H1 (cell line): Measurements from ENCODE around the gene HIVEP3. TPM values are rescaled to one million over a fixed set of nuclear protein-coding genes. Genes with fewer than 3 reads are reported as not detected.
A peak's percentile ranks its signal among the peaks of the same experiment; 100 is the strongest.

ENCODE experiments used
- CTCF ChIA-PET: fragments of 300-600 bp; sonication (Branson Sonifier 250); formaldehyde crosslinking; loops from one replicate; lab custom pipeline; 2021; ENCODE audit not compliant: partially characterized antibody; lab: Charles Lee
- POLR2A ChIA-PET: fragments of 300-600 bp; sonication (Branson Sonifier 250); formaldehyde crosslinking; loops from one replicate; lab custom pipeline; 2021; ENCODE audit warnings: inconsistent platforms; ENCODE audit not compliant: partially characterized antibody; lab: Charles Lee
- DNase-seq, 2 experiments: peaks; one replicate each; pipeline versions ENCODE4 v3.0.0 to v3.0.0-alpha.2; 2010 to 2022; ENCODE audit warnings: low spot score in 2 of 2, low read depth in 1 of 2, mixed read lengths in 1 of 2
- FAIRE-seq: peaks from 2 replicates; lab custom pipeline; 2011; peaks lifted over from hg19 to GRCh38; lab: Jason Lieb, UNC
- H2AFZ ChIP-seq: 2 replicates; pipeline ENCODE4 v1.8.1; 2012; ENCODE audit warnings: low read length, inconsistent platforms
- H2AK5ac ChIP-seq: 2 replicates; pipeline ENCODE4 v1.6.1; 2013; ENCODE audit warnings: low read depth, low read length
- H2BK120ac ChIP-seq: replicated peaks from 2 replicates; pipeline ENCODE3; 2013; ENCODE audit warnings: low read depth, low read length, inconsistent platforms
- H2BK12ac ChIP-seq: 2 replicates; pipeline ENCODE4 v1.6.1; 2013; ENCODE audit warnings: low read depth, low read length
- H2BK15ac ChIP-seq: 2 replicates; pipeline ENCODE4 v1.6.1; 2013; ENCODE audit warnings: low read length
- H2BK20ac ChIP-seq: 2 replicates; pipeline ENCODE4 v1.6.1; 2013; ENCODE audit warnings: low read length
- H2BK5ac ChIP-seq: 2 replicates; pipeline ENCODE4 v1.6.1; 2013; ENCODE audit warnings: low read depth, low read length
- H3K14ac ChIP-seq: 2 replicates; pipeline ENCODE4 v1.6.1; 2013; ENCODE audit warnings: inconsistent platforms; ENCODE audit not compliant: insufficient read length
- H3K18ac ChIP-seq: 2 replicates; pipeline ENCODE4 v1.6.1; 2013; ENCODE audit warnings: low read length; ENCODE audit errors: extremely low read depth
- H3K23ac ChIP-seq: 2 replicates; pipeline ENCODE4 v1.6.1; 2013; ENCODE audit warnings: inconsistent platforms; ENCODE audit not compliant: insufficient read length
- H3K23me2 ChIP-seq: 2 replicates; pipeline ENCODE4 v1.6.1; 2013; ENCODE audit warnings: low read depth, low read length
- H3K27ac ChIP-seq: 2 replicates; pipeline ENCODE4 v1.6.1; 2011; ENCODE audit warnings: low read depth, low read length, inconsistent platforms
- H3K27me3 ChIP-seq, 4 experiments: replicated peaks in 1 of 4; 1 replicate in 1 of 4; 2 replicates in 3 of 4; pipeline versions ENCODE4 v1.6.1 to v1.8.1; 2011 to 2013; ENCODE audit warnings: low read length in 3 of 4, mild to moderate bottlenecking in 3 of 4, inconsistent platforms in 2 of 4, mixed read lengths in 2 of 4, moderate library complexity in 1 of 4; ENCODE audit not compliant: control insufficient read depth in 3 of 4, insufficient read depth in 3 of 4; ENCODE audit errors: extremely low read depth in 1 of 4
- H3K36me3 ChIP-seq, 4 experiments: 2 replicates each; pipeline versions ENCODE4 v1.6.1 to v1.8.1; 2011 to 2013; ENCODE audit warnings: mild to moderate bottlenecking in 4 of 4, low read length in 3 of 4, moderate library complexity in 2 of 4, control low read depth in 1 of 4, inconsistent platforms in 1 of 4; ENCODE audit not compliant: insufficient read depth in 4 of 4, control insufficient read depth in 2 of 4
- H3K4ac ChIP-seq: replicated peaks from 2 replicates; pipeline ENCODE3; 2013; ENCODE audit warnings: low read length, low read depth, mixed read lengths, inconsistent platforms; ENCODE audit not compliant: insufficient read length
- H3K4me1 ChIP-seq, 4 experiments: replicated peaks in 1 of 4; 1 replicate in 1 of 4; 2 replicates in 3 of 4; pipeline versions ENCODE4 v1.6.1 to v1.8.1; 2011 to 2013; ENCODE audit warnings: low read length in 3 of 4, inconsistent platforms in 2 of 4, mixed read lengths in 1 of 4; ENCODE audit not compliant: insufficient read depth in 4 of 4, control insufficient read depth in 3 of 4
- H3K4me2 ChIP-seq, 2 experiments: 2 replicates each; pipeline versions ENCODE4 v1.6.1 to v1.8.1; 2011 to 2013; ENCODE audit warnings: low read depth in 2 of 2, low read length in 2 of 2, control low read depth in 1 of 2, inconsistent platforms in 1 of 2, mild to moderate bottlenecking in 1 of 2; ENCODE audit not compliant: insufficient read depth in 1 of 2
- H3K4me3 ChIP-seq, 4 experiments: fragments of 200-600, 300-600 bp in 1 of 4; sonication (generic), shearing (Covaris generic), sonication (Bioruptor Twin) in 1 of 4; 2 replicates each; pipeline versions ENCODE4 v1.5.1 to v1.8.1; 2011 to 2016; ENCODE audit warnings: low read length in 4 of 4, low read depth in 3 of 4, control low read depth in 2 of 4, inconsistent platforms in 2 of 4, mild to moderate bottlenecking in 2 of 4, mixed read lengths in 1 of 4, moderate library complexity in 1 of 4; ENCODE audit not compliant: insufficient read depth in 2 of 4; ENCODE audit errors: extremely low read depth in 1 of 4
- H3K56ac ChIP-seq: replicated peaks from 2 replicates; pipeline ENCODE3; 2013; ENCODE audit warnings: low read depth, mild to moderate bottlenecking, mixed read lengths, low read length, inconsistent platforms; ENCODE audit not compliant: insufficient read length
- H3K79me1 ChIP-seq: 2 replicates; pipeline ENCODE4 v1.6.1; 2013; ENCODE audit warnings: low read depth, low read length, control low read depth
- H3K79me2 ChIP-seq, 2 experiments: 2 replicates each; pipeline versions ENCODE4 v1.6.1 to v1.8.1; 2012 to 2013; ENCODE audit warnings: low read length in 2 of 2, mild to moderate bottlenecking in 2 of 2, inconsistent platforms in 1 of 2; ENCODE audit not compliant: insufficient read depth in 2 of 2, control insufficient read depth in 1 of 2
- H3K9ac ChIP-seq, 4 experiments: replicated peaks in 1 of 4; 1 replicate in 1 of 4; 2 replicates in 3 of 4; pipeline versions ENCODE4 v1.6.1 to v1.8.1; 2011 to 2013; ENCODE audit warnings: low read depth in 3 of 4, low read length in 3 of 4, control low read depth in 2 of 4, mild to moderate bottlenecking in 2 of 4, moderate library complexity in 2 of 4, inconsistent platforms in 1 of 4; ENCODE audit errors: extremely low read depth in 1 of 4
- H3K9me3 ChIP-seq, 2 experiments: 2 replicates each; pipeline versions ENCODE4 v1.6.1 to v1.8.1; 2012 to 2013; ENCODE audit warnings: mild to moderate bottlenecking in 2 of 2, moderate library complexity in 2 of 2, control low read depth in 1 of 2, inconsistent platforms in 1 of 2, low read depth in 1 of 2, low read length in 1 of 2, mixed read lengths in 1 of 2; ENCODE audit not compliant: insufficient read depth in 2 of 2
- H4K20me1 ChIP-seq, 2 experiments: replicated peaks in 1 of 2; 2 replicates each; pipeline versions ENCODE3 to v1.8.1; 2011 to 2013; ENCODE audit warnings: inconsistent platforms in 2 of 2, low read length in 2 of 2, mild to moderate bottlenecking in 1 of 2; ENCODE audit not compliant: insufficient read depth in 2 of 2, control insufficient read depth in 1 of 2
- H4K5ac ChIP-seq: 2 replicates; pipeline ENCODE4 v1.6.1; 2013; ENCODE audit warnings: low read length, low read depth, mixed read lengths, inconsistent platforms; ENCODE audit not compliant: insufficient read length
- H4K8ac ChIP-seq: 2 replicates; pipeline ENCODE4 v1.8.0; 2013; ENCODE audit warnings: mild to moderate bottlenecking, moderate library complexity, low read length, inconsistent platforms; ENCODE audit not compliant: insufficient read depth; ENCODE audit errors: extremely low read depth
- H4K91ac ChIP-seq: replicated peaks from 2 replicates; pipeline ENCODE3; 2013; ENCODE audit warnings: low read length, mixed read lengths, inconsistent platforms; ENCODE audit not compliant: insufficient read length
- BCL11A ChIP-seq, 2 experiments: IDR thresholded peaks; one replicate each; pipeline ENCODE4 v1.6.1; 2011; ENCODE audit warnings: low read depth in 2 of 2, low read length in 2 of 2, mild to moderate bottlenecking in 2 of 2
- EZH2 ChIP-seq: fragments of 200-600 bp; sonication (generic); IDR thresholded peaks from 2 replicates; pipeline ENCODE4 v1.7.1; 2012; ENCODE audit warnings: low read depth, mild to moderate bottlenecking, moderate library complexity, low read length, inconsistent platforms; ENCODE audit not compliant: severe bottlenecking
- KDM1A ChIP-seq: fragments of 200-600, 300-600 bp; sonication (generic); IDR thresholded peaks from 2 replicates; pipeline ENCODE4 v1.7.1; 2016; ENCODE audit warnings: mild to moderate bottlenecking, low read length, borderline replicate concordance
- MAX ChIP-seq: IDR thresholded peaks from 2 replicates; pipeline ENCODE4 v1.6.1; 2012; ENCODE audit warnings: inconsistent platforms
- PHF8 ChIP-seq: fragments of 200-600 bp; sonication (generic); conservative IDR thresholded peaks from 2 replicates; pipeline ENCODE4 v1.7.1; 2012; ENCODE audit warnings: low read depth, mild to moderate bottlenecking, inconsistent platforms, low read length, moderate library complexity
- RAD21 ChIP-seq, 2 experiments: IDR thresholded peaks in 1 of 2; conservative IDR thresholded peaks in 1 of 2; 2 replicates each; pipeline ENCODE4 v1.6.1; 2011; ENCODE audit warnings: low read depth in 2 of 2, low read length in 2 of 2, improper control_type of control experiment in 1 of 2, inconsistent platforms in 1 of 2, mild to moderate bottlenecking in 1 of 2, moderate library complexity in 1 of 2
- SRF ChIP-seq: IDR thresholded peaks from 2 replicates; pipeline ENCODE4 v1.6.1; 2011; ENCODE audit warnings: mild to moderate bottlenecking, low read depth, low read length, moderate library complexity
- TAF1 ChIP-seq: IDR thresholded peaks from 2 replicates; pipeline ENCODE4 v1.6.1; 2011; ENCODE audit warnings: mild to moderate bottlenecking, low read depth, low read length
- TAF7 ChIP-seq: optimal IDR thresholded peaks from 2 replicates; pipeline ENCODE3; 2011; ENCODE audit warnings: low read depth, mild to moderate bottlenecking, inconsistent platforms, low read length, moderate library complexity, borderline replicate concordance
- TBP ChIP-seq: IDR thresholded peaks from 2 replicates; pipeline ENCODE4 v1.6.1; 2011; ENCODE audit warnings: low read depth, low read length, improper control_type of control experiment
- YY1 ChIP-seq: IDR thresholded peaks from 2 replicates; pipeline ENCODE4 v1.6.1; 2011; ENCODE audit warnings: low read depth, mild to moderate bottlenecking, low read length
- WGBS, 2 experiments: shearing (Covaris generic) in 1 of 2; methylation state at CpG; one replicate each; pipeline versions ENCODE4 v1.1.6 to v1.1.7; 2013 to 2015; ENCODE audit warnings: low lambda C conversion rate in 2 of 2, mixed read lengths in 2 of 2, inconsistent platforms in 1 of 2, low coverage in 1 of 2, missing lambda C conversion rate in 1 of 2; ENCODE audit not compliant: insufficient replicate concordance in 2 of 2, insufficient coverage in 1 of 2, insufficient read length in 1 of 2; ENCODE audit errors: extremely low coverage in 1 of 2, missing lambda C conversion rate in 1 of 2; 5-methylcytosine and 5-hydroxymethylcytosine counted together
- polyA plus RNA-seq, 7 experiments: library from polyadenylated mRNA; depleted of rRNA in 3 of 7; stranded (reverse) in 5 of 7; unstranded in 2 of 7; fragments of >200 nt in 5 of 7; fragments of 200-250 nt in 2 of 7; gene quantifications; 1 replicate in 5 of 7; 2 replicates in 1 of 7; 4 replicates in 1 of 7; pipeline versions ENCODE4 v1.2.1 to v1.2.3, GENCODE V29; 2011 to 2013; ENCODE audit warnings: missing spikeins in 2 of 7, mixed read lengths in 2 of 7
- total RNA-seq: library from RNA; stranded (reverse); fragmentation: NEBNext Ultra II Directional; extraction: Animal tissue kit (Norgen Biotek cat#: 25700); gene quantifications from 2 replicates; pipeline ENCODE4 v1.2.1, GENCODE V29; 2021

Gene HIVEP3
- total and polyA plus RNA-seq, 2 of the 8 experiments (the other 6 are each of a cell fraction or from before 2014, with no cell fraction given) = 0.24 to 0.69 TPM

- Histone ChIP-seq H3K14ac (no peak overlapping the region), H4K5ac (no peak overlapping the region)
- POLR2A ChIA-PET = no interaction called here
Measured at GRCh38 chr1:41615316-41615715, 303.4 kb downstream of the HIVEP3 start.

More at GRCh38 chr1:41615316-41615715, 303.4 kb downstream of the HIVEP3 start:
- no peak overlapping the region for H3K4me2 ChIP-seq
- no peak overlapping the region for H2AK5ac ChIP-seq
- no peak overlapping the region for H2BK12ac ChIP-seq
- H3K56ac ChIP-seq = no peak overlapping the region
- H3K79me1 ChIP-seq = no peaks in the 10 kb centered on the region
- no peak overlapping the region for H3K27ac ChIP-seq
- peaks cover 2 to 10% (median 6%) of the 10 kb centered on the region in 4 experiments; a peak in 5 of 7 replicates for H3K4me1 ChIP-seq
- FAIRE-seq (no peak), DNase-seq (peak in 1 of 2 experiments; percentile 24)
- no peak overlapping the region for H2BK15ac ChIP-seq
- H2BK5ac ChIP-seq = no peak overlapping the region
- H3K79me2 ChIP-seq = no peaks in the 10 kb centered on the region
- no peaks in the 10 kb centered on the region for H3K23me2 ChIP-seq
- no peak overlapping the region for H4K91ac ChIP-seq
- TF ChIP-seq RAD21 (IDR thresholded peaks at IDR 0.05 in 1 of 2, conservative IDR thresholded peaks at IDR 0.05 in 1 of 2; ENCODE audit: low read depth in 2 of 2, low read length in 2 of 2) = no peak
- no peak for TF ChIP-seq TBP
- TF ChIP-seq PHF8 = no peak
- TF ChIP-seq SRF = no peak
- TF ChIP-seq EZH2 = no peak
- no peak for TF ChIP-seq KDM1A
- no peak for TF ChIP-seq TAF7
- no peak for TF ChIP-seq MAX
- no peak for TF ChIP-seq YY1
- TF ChIP-seq BCL11A (IDR thresholded peaks at IDR 0.05; ENCODE audit: low read depth in 2 of 2, low read length in 2 of 2) = no peak
- TF ChIP-seq TAF1 = no peak
- 93% methylated on average over 8 of the region's 8 CpGs; no CpG with 5 or more reads in 1 of the 2 experiments for WGBS, 2 experiments
- no peak overlapping the region; the same call in 1 of the 2 replicates for H4K8ac ChIP-seq
- no peak overlapping the region for H3K23ac ChIP-seq
- no peak overlapping the region for H3K9ac ChIP-seq
- no peak overlapping the region for H2AFZ ChIP-seq
- H3K4ac ChIP-seq = no peak overlapping the region
- H3K18ac ChIP-seq = 0 out of 2 replicates have a peak overlapping the region, but pooled peaks have one; percentile 22
- no peaks in the 10 kb centered on the region for H3K9me3 ChIP-seq
- H2BK20ac ChIP-seq = no peak overlapping the region
- no peaks in the 10 kb centered on the region for H4K20me1 ChIP-seq
- CTCF ChIA-PET = interaction anchor here (1.0 to 1.6 kb wide), 5 partner anchors 9 to 102 kb away, joined by 3 to 6 read pairs (median 3); no protein-coding TSS in a partner anchor
- H3K36me3 ChIP-seq = no peaks in the 10 kb centered on the region
- no peak overlapping the region for H2BK120ac ChIP-seq
- H3K4me3 ChIP-seq = no peak overlapping the region
- no peaks in the 10 kb centered on the region; a peak in 2 of 7 replicates for H3K27me3 ChIP-seq
